ENCODE measurements around the gene NIBAN1.
A peak's percentile ranks its signal among the peaks of the same experiment; 100 is the strongest.

Gene NIBAN1

GRCh38 chr1:184986250-184986649 lies 11.9 kb upstream of the NIBAN1 start:
- Mint-ChIP-seq H3K9me3 (no peaks in the 10 kb centered on the region), H3K27me3 (peaks cover 11% of the 10 kb centered on the region), H3K4me3 (no peak overlapping the region), H3K27ac (no peak overlapping the region), H3K4me1 (no peaks in the 10 kb centered on the region), H3K36me3 (no peaks in the 10 kb centered on the region)

DNA sequence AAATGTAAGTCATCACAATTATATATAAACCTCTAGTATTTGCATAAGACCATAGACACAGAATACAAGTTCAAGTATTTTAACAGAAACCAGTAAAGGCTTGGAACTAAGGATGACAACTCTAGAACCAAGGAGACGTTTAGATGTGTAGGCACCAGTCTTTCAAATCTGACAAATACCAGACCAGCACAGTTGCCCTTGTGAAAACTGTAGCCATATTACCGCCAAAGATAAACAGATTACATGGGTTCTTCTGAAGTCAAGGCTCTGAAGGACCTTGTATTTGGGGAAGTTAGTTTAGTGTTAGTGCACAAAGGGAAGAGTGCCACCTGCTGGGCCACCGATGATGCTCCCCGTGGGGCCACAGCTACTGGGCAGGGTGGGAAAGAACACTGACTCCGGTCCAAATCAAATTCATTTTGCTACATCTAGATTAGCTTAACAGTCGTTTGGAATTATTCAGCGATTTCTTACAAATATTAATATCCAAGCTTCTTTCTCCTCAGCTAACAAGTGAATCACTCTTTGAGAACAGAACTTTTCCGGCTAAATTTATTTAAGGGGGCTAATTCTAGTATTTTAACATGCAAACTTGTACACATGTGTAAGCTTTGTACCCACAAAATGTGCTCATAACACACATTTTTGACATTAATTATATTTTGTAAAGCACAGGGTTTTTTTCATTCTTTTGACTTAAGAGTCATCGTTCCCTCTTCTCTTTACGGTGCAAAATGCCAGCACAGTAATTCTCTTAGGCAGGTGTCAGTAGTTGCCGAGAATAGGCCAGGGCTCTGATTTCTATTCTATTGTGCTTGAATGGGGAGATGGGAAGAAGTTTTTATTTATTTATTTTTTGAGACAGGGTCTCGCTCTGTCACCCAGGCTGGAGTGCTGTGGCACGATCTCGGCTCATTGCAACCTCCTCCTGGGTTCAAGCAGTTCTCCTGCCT lies 8.0 kb upstream of the NIBAN1 start:
- no peaks in the 10 kb centered on the region for H3K36me3 Mint-ChIP-seq
- no peaks in the 10 kb centered on the region for H3K4me1 Mint-ChIP-seq
- no peak overlapping the region for H3K27ac Mint-ChIP-seq
- no peak overlapping the region for H3K4me3 Mint-ChIP-seq
- H3K27me3 Mint-ChIP-seq, result peaks cover 13% of the 10 kb centered on the region
- no peaks in the 10 kb centered on the region for H3K9me3 Mint-ChIP-seq

GRCh38 chr1:184980726-184981125 lies 6.4 kb upstream of the NIBAN1 start:
- Mint-ChIP-seq H3K9me3 (no peaks in the 10 kb centered on the region), H3K27me3 (peaks cover 20% of the 10 kb centered on the region), H3K36me3 (no peaks in the 10 kb centered on the region), H3K4me3 (no peak overlapping the region), H3K27ac (no peak overlapping the region), H3K4me1 (peaks cover 1% of the 10 kb centered on the region)

GRCh38 chr1:184975208-184975870 lies 1.0 kb upstream of the NIBAN1 start:
- H3K9me3 Mint-ChIP-seq, result no peaks in the 10 kb centered on the region
- peak overlapping the region; percentile 10 for H3K27ac Mint-ChIP-seq
- peaks cover 18% of the 10 kb centered on the region for H3K27me3 Mint-ChIP-seq
- no peaks in the 10 kb centered on the region for H3K36me3 Mint-ChIP-seq
- peak overlapping the region; percentile 55 for H3K4me3 Mint-ChIP-seq
- peaks cover 34% of the 10 kb centered on the region for H3K4me1 Mint-ChIP-seq

DNA sequence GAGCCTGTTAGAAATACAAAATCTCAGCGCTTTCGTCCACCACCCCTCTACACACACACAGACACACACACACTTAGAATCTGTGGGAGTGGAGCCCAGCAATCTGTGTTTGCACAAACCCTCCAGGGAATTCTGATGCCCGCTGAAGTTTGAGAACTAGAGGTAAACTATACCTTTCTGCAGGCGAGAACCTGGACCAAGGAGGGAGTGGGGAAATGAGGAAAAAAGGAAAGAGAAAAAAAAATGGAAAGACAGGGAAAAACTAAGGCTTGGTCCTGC lies 468 bp upstream of the NIBAN1 start:
- H3K27ac Mint-ChIP-seq, result no peak overlapping the region
- peaks cover 37% of the 10 kb centered on the region for H3K4me1 Mint-ChIP-seq
- no peaks in the 10 kb centered on the region for H3K36me3 Mint-ChIP-seq
- H3K9me3 Mint-ChIP-seq, result no peaks in the 10 kb centered on the region
- H3K4me3 Mint-ChIP-seq, result peak overlapping the region; percentile 77
- peaks cover 18% of the 10 kb centered on the region for H3K27me3 Mint-ChIP-seq

DNA sequence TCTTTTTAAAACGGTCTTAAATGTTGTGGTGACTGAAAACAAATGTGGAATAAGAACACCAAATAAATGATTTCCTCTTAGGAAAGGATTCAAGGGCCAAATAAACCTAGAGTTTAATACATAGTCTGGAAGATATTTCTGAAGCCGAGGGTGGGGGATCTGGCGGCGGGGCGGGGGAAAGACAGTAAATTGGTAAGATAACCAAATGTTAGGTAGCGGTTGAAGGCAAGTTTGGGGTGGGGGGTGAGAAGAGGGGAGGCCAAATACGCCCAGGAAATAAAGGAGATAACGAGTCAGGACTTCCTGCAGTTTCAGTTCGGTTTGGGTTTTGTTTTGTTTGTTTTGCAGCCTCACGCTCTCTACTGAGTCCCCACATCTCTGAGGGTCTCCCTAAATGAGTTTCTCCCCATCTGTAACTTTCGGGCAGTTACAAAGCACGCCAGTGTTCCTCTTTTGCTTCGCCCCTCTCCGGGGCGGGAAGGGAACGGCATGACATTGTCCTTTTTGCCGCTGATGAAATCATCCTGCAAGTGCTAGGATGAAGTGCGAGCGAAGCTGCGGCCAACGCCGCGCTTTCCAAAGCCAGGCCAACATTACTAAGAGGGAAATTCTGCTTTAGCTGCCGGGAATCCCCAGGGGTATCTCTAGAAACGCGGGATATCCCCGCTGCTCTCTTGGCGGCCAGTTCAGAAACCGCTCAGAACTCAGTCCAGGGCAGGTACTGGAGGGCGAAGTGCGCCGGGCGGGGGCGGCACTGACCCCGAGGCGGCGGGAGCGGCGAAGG lies 844 bp downstream of the NIBAN1 start:
- H3K4me1 Mint-ChIP-seq, result peaks cover 37% of the 10 kb centered on the region
- H3K9me3 Mint-ChIP-seq, result no peaks in the 10 kb centered on the region
- H3K27me3 Mint-ChIP-seq, result peaks cover 18% of the 10 kb centered on the region
- peak overlapping the region; percentile 92 for H3K27ac Mint-ChIP-seq
- H3K36me3 Mint-ChIP-seq, result no peaks in the 10 kb centered on the region
- H3K4me3 Mint-ChIP-seq, result peak overlapping the region; percentile 92

GRCh38 chr1:184972315-184973055 lies 1.8 kb downstream of the NIBAN1 start:
- H3K4me1 Mint-ChIP-seq, result peaks cover 37% of the 10 kb centered on the region
- H3K27ac Mint-ChIP-seq, result no peak overlapping the region
- H3K36me3 Mint-ChIP-seq, result no peaks in the 10 kb centered on the region
- H3K4me3 Mint-ChIP-seq, result peak overlapping the region; percentile 92
- peaks cover 14% of the 10 kb centered on the region for H3K27me3 Mint-ChIP-seq
- no peaks in the 10 kb centered on the region for H3K9me3 Mint-ChIP-seq

- Mint-ChIP-seq H3K4me1 (peaks cover 37% of the 10 kb centered on the region), H3K9me3 (no peaks in the 10 kb centered on the region), H3K36me3 (no peaks in the 10 kb centered on the region), H3K27me3 (peaks cover 12% of the 10 kb centered on the region), H3K27ac (no peak overlapping the region), H3K4me3 (peak overlapping the region; percentile 23)
These were observed 2.6 kb downstream of the NIBAN1 start for GRCh38 chr1:184971522-184972265.

- Mint-ChIP-seq H3K9me3 (no peaks in the 10 kb centered on the region), H3K36me3 (no peaks in the 10 kb centered on the region), H3K27me3 (peaks cover 5% of the 10 kb centered on the region), H3K4me1 (peaks cover 36% of the 10 kb centered on the region), H3K4me3 (no peak overlapping the region), H3K27ac (no peak overlapping the region)
These were observed 3.6 kb downstream of the NIBAN1 start for GRCh38 chr1:184970691-184971161.

- no peak overlapping the region for H3K27ac Mint-ChIP-seq
- H3K36me3 Mint-ChIP-seq, result no peaks in the 10 kb centered on the region
- no peak overlapping the region for H3K4me3 Mint-ChIP-seq
- no peaks in the 10 kb centered on the region for H3K9me3 Mint-ChIP-seq
- peaks cover 2% of the 10 kb centered on the region for H3K27me3 Mint-ChIP-seq
- peaks cover 11% of the 10 kb centered on the region for H3K4me1 Mint-ChIP-seq
These were observed 7.3 kb downstream of the NIBAN1 start for GRCh38 chr1:184966989-184967388.

- H3K36me3 Mint-ChIP-seq, result no peaks in the 10 kb centered on the region
- no peak overlapping the region for H3K4me3 Mint-ChIP-seq
- H3K27ac Mint-ChIP-seq, result no peak overlapping the region
- H3K27me3 Mint-ChIP-seq, result peaks cover 2% of the 10 kb centered on the region
- no peaks in the 10 kb centered on the region for H3K9me3 Mint-ChIP-seq
- peaks cover 11% of the 10 kb centered on the region for H3K4me1 Mint-ChIP-seq
These were observed 8.1 kb downstream of the NIBAN1 start for GRCh38 chr1:184965944-184966860.

- Mint-ChIP-seq H3K4me3 (no peak overlapping the region), H3K9me3 (no peaks in the 10 kb centered on the region), H3K4me1 (peaks cover 4% of the 10 kb centered on the region), H3K36me3 (no peaks in the 10 kb centered on the region), H3K27ac (no peak overlapping the region), H3K27me3 (peaks cover 2% of the 10 kb centered on the region)
These were observed 8.9 kb downstream of the NIBAN1 start for GRCh38 chr1:184965439-184965838.

- Mint-ChIP-seq H3K4me1 (no peaks in the 10 kb centered on the region), H3K27me3 (peaks cover 2% of the 10 kb centered on the region), H3K36me3 (no peaks in the 10 kb centered on the region), H3K9me3 (no peaks in the 10 kb centered on the region), H3K27ac (peak overlapping the region; percentile 52), H3K4me3 (no peak overlapping the region)
These were observed 14.7 kb downstream of the NIBAN1 start for GRCh38 chr1:184959626-184960025.
